HG03045 (cell line): ENCODE data around the gene MYLK.

ENCODE experiments used
- ATAC-seq: cut with Tn5 transposase; IDR thresholded peaks from one replicate; pipeline ENCODE4 v1.9.1; 2021; ENCODE audit warnings: mild to moderate bottlenecking, moderate library complexity; ENCODE audit not compliant: unreplicated experiment

MYLK gene

DNA sequence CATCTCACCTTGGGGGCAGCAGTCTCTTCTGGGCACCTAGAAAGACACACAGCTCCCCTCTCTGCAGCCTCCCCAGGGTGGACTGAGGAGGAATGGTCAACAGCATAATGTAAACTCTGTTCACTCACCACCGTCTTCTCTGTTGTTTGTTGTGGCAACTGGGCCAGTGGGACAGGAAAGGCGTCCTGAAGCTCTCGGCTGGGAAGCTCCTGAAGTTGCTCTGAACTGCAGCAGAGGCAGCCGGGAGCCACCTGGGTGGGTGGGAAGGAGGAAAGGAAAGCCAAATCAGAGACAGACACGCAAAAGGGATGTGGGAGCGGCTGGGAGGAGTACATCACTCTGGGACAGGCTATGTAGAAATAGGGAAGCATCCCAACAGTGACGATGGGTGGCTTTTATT, 52.7 kb downstream of the MYLK start:
- ATAC-seq: no peak

DNA sequence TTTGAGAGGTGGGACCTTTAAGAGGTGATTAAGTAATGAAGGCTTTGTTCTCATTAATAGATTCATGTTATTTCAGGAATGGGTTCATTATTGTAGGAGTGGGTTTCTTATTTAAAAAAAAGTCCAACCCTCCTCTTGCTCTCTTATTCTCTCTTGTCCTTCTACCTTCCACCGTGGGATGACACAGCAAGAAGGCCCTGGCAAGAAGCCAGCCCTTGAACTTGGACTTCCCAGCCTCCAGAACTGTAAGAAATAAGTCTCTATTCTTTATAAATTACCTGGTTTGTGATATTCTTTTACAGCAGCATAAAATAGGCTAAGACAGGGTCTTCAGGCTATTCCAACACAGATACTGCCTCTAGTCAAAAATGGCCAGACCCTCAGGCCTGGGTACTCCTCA, 62.2 kb downstream of the MYLK start:
- no peak for ATAC-seq

DNA sequence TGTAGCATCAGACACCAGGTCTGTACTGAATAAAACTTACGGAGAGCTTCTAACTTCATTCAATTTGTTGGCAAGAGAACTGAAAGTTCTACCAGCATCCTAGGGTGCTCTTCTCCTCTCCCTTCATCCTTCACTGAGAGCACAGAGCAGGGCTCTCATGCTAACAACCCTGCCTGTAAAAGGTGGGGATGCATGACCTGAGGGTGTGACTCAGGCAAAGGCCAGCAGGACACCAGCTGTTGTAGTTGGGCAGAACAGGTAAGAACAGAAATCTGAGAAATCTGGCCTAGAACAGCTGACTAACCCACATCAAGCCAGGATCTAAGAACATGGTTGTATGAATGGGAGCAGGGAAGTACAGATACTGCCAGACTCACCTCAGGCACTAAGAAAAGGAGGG, 64.2 kb downstream of the MYLK start:
- ATAC-seq: no peak

DNA sequence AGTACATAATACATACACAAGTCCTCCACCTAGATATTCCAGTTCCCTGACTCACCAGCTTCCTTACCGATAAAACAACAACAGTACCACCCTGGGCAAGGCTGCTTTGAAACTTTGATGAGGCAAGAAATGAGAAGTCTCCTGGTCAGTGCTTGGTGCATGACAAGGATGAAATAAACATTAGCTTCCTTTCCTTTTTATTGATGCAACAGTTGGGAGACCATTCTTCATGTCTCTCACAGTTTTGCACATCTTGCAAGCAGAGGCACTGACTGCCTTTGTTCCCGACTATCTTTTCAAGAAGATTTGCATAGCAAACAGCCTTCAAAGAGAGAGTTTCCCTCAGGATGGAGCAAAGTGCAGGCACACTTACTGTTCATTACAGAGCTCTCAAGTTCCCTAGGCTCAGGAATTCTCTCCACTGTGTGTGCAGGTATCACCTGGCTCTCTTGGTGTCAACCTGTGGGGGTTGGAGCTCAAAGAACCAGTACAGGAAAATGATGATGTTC, 65.2 kb downstream of the MYLK start:
- no peak for ATAC-seq

DNA sequence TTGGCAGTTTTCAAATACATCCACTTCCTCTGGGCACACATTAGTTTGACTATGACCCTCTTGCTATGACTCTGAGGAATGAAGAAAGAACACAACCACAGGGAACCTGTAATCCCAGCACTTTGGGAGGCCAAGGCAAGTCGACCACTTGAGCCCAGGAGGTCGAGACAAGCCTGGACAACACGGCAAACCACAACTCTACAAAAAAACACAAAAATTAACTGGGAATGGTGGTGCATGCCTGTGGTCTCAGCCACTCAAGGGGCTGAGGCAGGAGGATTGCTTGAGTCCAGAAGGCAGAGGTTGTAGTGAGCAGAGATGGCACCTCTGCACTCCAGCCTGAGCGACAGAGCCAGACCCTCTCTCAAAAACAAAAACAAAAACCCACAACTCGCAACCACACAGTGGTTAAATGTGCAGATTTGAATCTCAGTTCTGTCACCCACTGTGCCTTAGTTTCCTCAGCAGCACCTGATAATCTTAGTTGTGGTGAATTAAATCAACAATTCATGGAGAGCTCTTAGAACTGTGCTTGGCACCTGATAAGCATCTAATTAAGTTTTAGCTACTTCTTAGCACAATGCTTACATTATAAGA, 65.7 kb downstream of the MYLK start:
- ATAC-seq: no peak

DNA sequence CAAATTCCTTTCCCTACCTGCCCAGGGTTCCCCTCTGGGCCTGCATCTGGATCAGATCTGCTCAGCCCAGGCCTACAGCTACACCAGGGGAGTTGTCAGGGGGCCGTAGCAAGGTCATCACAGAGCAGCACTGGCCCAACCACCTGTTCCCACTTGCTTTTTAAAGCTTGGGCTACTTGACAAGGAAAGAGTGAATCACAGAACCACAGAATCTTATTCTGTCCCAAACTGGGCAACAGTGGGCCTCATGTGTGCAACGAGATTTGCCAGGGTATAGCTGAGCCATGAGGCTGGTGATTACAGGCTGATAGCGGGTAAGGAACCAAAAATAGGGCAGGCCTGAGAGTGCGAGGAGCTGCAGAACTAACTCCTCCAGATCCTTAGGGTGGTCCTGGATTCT, 66.7 kb downstream of the MYLK start:
- no peak for ATAC-seq

DNA sequence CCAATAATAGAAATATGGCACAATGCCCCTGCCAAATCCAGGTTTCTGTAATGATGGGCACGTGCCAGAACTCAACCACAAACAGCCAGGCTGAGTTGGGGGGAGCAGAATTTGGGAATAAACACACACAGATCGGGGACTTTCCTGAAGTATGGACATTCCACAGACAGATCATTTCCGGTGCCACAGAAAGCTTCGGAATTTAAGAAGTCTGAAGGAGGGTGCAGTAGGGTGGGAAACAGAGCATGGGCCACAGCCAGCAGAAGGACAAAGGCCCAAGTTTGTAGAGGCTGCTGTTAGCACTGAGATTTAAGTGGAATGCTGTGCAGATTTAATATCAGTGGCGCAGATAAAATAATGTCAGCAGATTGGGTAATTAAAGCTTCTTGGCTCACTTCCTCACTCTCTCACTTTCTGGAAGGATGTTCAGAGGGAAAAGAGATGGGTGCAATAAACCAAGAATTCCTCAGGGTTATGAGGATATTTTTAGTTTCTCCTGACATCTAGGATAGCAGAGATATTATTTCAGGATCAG, 67.4 kb downstream of the MYLK start:
- no peak for ATAC-seq

DNA sequence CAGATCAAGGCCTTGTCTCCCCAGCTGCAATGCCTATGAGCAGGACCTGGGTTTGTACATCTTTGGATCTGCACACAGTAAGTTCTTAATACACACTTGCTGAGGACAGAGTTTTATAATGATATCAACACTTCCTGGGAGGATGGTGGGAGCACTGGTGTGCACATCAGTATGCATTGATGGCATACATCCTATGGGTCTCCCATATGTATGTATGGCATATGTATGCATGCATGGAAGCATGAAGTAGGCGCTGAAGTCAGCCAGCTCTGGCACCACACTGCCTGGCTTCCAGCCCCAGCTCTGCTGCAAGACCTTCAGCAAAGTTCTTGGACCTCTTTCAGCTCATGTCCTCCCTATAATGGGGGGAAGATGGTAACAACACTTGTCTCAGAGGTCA, 68.2 kb downstream of the MYLK start:
- no peak for ATAC-seq

DNA sequence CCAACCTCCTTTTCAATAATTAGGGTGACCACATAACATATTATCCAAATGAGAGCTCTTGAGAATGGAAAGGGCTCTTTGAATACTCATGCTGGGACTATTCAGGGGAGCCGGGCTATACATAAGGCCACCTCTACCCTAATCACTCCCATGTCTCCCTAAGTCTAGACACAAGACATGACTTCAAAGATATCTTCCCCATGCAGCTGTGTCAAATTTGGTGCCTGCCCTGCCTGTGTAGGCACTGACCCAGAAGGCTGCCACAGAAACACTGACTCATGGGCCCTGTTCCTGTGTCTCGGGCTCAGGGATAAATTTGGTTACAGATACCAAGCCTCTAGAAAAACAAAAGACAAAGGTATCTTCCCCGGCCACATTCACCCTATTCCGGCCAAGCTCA, 70.3 kb downstream of the MYLK start:
- no peak for ATAC-seq

DNA sequence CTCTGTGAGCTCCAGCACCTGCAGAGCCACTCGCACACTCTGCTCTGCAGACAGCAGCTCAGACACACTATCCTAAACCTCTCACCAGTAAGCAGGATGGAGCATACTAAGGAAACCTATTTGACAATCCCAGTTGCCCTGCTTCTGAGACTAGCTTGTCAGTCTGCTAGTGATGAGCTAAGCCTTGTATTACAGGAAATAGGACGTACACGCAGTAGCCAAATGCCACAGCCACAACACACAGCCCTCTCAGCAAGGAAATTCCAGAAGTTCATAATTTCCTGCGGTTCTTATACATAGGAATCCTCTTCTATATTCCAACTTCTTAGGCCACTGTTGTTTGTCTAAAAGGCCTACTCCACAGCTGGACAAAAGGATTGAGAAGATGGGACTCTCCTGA, 74.5 kb downstream of the MYLK start:
- ATAC-seq: no peak

DNA sequence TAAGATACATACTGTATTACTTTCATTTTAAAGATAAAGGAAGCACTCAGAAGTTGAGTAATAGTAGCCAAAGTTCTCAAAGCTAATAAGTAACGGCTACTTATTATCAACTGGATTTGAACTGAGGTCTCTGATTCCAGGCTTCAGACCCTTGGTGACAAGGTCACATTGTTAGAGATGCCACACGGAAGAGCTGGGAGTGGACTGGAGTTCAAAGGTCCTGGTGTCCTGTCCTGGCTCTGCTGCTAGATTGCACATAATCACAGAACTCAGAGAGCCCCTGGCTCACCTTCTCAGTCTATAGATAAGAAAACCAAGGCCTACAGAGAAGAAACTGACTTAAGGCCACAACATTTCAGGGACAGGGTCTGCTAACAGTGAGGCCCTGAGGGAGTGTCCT, 75.3 kb downstream of the MYLK start:
- no peak for ATAC-seq

DNA sequence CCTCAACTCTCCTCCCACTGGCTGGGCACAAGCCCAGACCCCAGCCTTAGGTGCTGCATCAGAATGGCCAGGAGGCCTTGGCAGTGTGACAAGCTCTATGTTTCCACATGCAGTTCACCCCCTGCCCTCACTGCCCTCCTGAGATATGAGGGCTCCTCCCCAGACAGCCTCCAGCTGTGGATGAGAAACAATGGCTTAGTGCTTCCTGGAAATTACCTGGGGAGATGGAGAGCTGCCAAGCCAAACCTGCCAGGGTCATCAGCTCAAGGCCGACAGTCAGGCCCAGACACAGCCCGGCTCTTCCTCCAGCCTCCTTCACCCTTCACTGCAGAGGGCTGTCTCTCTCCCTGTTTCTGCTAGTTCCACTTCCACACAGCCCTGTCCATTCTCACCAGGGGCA, 76.3 kb downstream of the MYLK start:
- no peak for ATAC-seq

DNA sequence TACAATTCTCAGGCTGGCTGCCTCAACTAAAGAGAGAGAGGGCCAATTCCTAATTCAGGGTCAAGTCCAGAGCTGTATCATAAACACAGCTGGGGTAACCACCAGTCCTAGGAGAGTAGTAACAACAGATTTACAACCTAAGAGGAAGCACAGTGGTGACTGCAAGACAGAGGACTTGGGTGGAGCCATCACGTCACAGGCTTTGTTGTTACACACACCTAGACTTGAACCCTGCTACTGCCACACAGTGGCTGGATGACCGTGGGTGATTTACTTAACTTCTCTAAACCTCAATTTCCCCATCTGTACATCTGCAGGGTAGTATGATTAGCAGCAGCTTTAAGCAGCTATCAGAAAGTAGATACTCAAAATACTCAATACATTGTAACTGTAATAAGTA, 78.6 kb downstream of the MYLK start:
- no peak for ATAC-seq

DNA sequence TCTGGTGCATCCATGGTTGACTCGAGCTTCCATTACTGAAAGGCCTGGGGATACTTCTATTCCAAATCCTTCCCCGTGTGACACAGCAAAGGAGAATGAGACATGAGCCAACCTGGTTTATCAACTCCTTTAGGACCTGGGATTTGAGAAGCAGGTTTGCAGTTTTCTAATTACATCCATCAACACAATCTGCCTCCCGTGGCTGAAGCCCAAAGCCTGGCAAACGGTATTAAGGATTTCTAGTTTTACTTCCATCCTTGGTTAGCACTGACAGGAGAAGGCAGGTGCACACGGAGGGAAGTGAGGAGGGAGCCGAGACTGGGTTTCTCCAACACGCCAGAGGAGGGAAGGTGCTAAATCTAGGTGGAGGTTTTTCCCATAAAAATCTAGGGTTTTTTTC, 79.0 kb downstream of the MYLK start:
- ATAC-seq: no peak

DNA sequence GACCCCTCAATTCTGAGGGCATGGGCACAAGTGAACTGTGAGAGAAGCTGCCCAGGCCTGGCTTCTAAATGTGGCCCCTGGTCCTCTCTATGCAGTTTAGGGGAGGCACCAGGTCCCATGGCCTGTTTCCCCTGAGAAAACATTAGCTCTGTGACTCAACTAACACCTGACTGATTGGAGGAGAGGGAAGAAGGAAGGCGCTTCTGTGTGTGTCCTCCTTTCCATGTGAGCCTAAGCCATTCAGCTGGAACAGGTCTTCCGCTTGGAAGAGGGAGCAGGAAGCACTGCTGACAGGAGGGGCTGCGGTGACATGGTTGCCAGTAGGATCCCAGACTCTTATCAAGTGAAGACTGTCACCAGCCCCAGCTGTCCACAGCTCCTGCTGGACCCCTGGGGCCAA, 79.5 kb downstream of the MYLK start:
- ATAC-seq: no peak

DNA sequence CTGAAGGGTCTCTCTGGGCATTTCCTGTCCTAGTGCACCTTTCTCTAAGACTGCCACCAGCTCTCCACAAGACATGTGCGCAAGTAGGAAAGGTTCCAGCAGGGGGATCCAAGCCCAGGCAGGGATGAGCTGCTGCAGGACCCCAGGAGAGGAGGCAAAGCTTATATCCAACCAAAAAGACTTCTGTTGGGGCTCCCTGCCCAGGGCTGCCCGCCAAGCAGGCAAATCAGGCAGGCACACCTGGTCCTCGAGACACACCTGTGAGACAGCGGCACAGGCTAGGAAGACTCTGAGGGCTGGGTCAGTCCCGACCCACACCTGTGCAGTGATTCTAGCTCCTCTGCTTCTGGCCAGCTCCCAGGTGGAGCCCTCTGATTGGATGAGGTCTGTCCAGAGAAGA, 80.6 kb downstream of the MYLK start:
- no peak for ATAC-seq

DNA sequence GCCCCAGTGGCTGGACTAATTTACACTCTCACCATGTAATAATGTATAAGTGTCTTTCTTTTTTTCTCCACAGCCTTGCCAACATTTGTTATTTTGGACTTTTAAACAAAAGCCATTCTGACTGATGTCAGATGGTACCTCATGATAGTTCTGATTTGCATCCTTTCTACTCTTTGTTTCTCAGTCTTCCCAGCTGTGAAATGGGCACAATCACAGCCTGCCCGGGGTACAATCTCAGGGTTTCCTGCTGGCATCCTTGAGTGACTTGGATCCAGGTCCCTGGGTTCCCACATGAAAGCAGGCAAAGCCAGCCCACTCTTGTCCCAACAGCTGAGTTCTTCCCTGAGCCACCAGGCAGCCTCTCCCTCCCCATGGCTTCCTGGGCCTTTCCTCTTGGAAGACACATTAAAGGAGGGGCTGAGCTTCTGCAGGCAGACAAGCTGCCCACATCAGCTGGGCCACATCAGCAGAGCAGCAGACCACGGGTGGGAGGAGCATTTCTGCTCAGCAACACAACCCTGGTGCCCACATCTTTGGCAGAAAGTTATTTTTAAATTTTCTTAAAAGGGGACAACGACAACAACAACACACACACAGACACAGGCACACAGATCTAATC, 82.0 kb downstream of the MYLK start:
- ATAC-seq: no peak

DNA sequence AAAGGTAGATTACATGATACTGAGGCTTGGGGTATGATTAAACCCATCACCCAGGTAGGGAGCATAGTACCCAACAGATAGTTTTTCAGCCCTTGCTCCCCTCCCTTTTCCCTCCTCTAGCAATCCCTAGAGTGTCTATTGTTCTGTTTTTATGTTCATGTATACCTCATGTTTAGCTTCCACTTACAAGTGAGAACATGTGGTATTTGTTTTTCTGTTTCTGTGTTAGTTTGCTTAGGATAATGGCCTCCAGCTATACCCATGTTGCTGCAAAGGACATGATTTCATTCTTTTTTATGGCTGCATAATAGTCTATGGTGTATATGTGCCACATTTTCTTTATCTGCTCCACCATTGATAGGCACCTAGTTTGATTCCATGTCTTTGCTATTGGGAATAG, 82.7 kb downstream of the MYLK start:
- no peak for ATAC-seq

DNA sequence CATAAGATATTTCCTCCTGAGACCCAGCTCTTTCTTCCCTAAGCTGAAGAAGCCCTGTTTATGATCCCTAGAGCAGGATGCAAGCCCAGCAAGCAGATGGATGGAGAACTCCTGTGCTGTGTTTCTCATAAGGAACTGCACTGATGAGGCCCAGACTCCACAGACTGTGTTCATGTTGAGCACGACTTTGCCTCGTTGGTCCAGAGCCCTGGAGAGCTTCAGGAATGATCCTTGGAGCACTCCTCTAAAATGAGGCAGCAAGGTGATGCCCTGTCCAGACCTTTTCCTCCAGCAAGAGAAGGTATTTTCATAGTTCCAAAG, 83.8 kb downstream of the MYLK start:
- ATAC-seq: no peak

DNA sequence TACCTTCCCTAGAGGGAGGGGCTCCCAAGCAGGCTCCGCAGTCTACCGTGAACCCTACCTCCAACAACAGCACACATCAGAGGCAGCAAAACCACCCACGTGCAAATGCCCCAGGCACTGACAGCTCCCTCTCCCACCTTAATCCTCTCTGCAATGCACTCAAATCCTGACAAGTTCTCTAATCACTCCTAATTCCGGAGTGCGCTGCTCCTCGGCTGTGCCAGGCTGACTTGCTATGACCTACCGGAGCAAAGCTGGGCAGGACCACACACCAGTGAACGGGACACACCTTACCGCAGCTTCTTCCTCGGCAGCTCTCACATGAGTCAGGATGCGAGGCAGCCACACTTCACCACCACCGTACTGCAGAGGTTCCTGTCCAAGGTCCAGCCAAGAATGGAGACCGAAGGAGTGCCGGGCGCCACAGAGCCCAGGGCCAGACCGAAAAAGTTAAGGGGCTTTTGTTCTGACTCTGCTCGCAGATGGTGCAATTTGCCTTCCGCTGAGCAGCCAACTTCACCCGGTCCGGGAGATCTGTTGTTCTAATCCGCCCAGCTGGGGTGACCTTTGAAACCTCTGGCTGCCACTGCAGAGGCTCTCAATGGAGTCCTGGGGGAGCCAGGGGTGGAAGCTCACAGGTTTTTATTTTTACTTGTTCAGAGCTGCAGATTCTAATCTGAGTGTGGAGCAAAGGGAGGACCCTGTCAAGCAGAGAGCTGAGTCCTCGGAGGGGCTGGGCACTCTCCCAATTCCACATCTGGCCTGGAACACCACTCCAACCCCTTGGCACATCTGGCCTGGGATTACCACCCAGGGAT, 84.4 kb downstream of the MYLK start:
- no peak for ATAC-seq

DNA sequence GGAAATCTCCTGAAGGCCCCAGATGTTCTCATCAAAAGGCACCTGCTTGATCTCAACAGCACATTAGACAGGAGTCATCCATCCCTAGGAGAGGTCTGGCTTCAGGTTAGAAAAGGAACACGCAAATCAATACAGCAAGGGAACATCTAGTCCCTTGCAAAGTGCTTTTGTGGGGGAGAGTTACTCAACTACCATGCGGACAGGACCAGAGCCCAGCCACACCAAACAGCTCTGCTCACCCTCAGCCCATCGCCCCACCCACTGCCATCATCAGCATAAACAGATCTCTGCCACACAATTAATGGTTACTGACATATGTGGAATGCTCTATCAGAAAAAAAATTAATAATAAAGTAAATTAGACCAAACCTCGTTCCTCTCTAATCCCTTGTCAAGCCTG, 85.6 kb downstream of the MYLK start:
- ATAC-seq: no peak
